Eye (tissue), 1 donor: ENCODE results near the gene ZNF605.
"Not testable (repeated sequence)": the region's sequence is repeated elsewhere in the genome, so short reads cannot be mapped to it uniquely, and the experiment has no call there.

Experiments used
- DNase-seq: peaks from one replicate; pipeline ENCODE4 v3.0.0-alpha.2; 2015

ZNF605 gene

GRCh38 chr12:132956011-132956788 is at the start of gene ZNF605:
ZNF605 (minus strand) TSS chr12:132956306; CDS start chr12:132945635, 10,671 bp downstream.
- peak; percentile 97 for DNase-seq

- no peak for DNase-seq
Measured at GRCh38 chr12:132998741-132999140, 42.6 kb upstream of the ZNF605 start.

- DNase-seq = no peak
Measured at GRCh38 chr12:132986885-132987225, 30.7 kb upstream of the ZNF605 start.

- peak; percentile 98 for DNase-seq
Measured at GRCh38 chr12:132986001-132986884, 30.1 kb upstream of the ZNF605 start, which contains the start of gene ZNF26. ZNF26 (plus strand) TSS chr12:132986367; CDS start chr12:132986841, 474 bp downstream.

- DNase-seq = not testable (repeated sequence)
Measured at GRCh38 chr12:132976870-132977269, 20.8 kb upstream of the ZNF605 start.

- no peak for DNase-seq
Measured at GRCh38 chr12:132972374-132972773, 16.3 kb upstream of the ZNF605 start.

GRCh38 chr12:132967736-132968135 is 11.6 kb upstream of the ZNF605 start:
- no peak for DNase-seq

GRCh38 chr12:132966676-132967415 is 10.7 kb upstream of the ZNF605 start:
- no peak for DNase-seq

GRCh38 chr12:132965796-132966195 is 9.7 kb upstream of the ZNF605 start:
- DNase-seq = no peak

GRCh38 chr12:132963947-132964346 is 7.8 kb upstream of the ZNF605 start:
- DNase-seq = not testable (repeated sequence)

- not testable (repeated sequence) for DNase-seq
Measured at GRCh38 chr12:132961790-132962189, 5.7 kb upstream of the ZNF605 start.

GRCh38 chr12:132955094-132956010 is 754 bp downstream of the ZNF605 start:
- DNase-seq = peak; percentile 80

GRCh38 chr12:132954471-132955048 is 1.5 kb downstream of the ZNF605 start:
- no peak for DNase-seq

GRCh38 chr12:132953771-132954170 is 2.3 kb downstream of the ZNF605 start:
- DNase-seq = no peak

GRCh38 chr12:132953163-132953425 is 3.0 kb downstream of the ZNF605 start:
- DNase-seq = no peak

GRCh38 chr12:132952371-132953162 is 3.5 kb downstream of the ZNF605 start:
- DNase-seq = no peak

- DNase-seq = no peak
Measured at GRCh38 chr12:132951649-132952048, 4.5 kb downstream of the ZNF605 start.

- no peak for DNase-seq
Measured at GRCh38 chr12:132950844-132951535, 5.1 kb downstream of the ZNF605 start.

GRCh38 chr12:132949936-132950837 is 5.9 kb downstream of the ZNF605 start:
- no peak for DNase-seq
